ENCODE measurements around the gene DUSP8. TPM values are rescaled to one million over a fixed set of nuclear protein-coding genes. Genes with fewer than 3 reads are reported as not detected.

The DUSP8 gene
- total and polyA plus RNA-seq, 2 of the 8 experiments (the other 6 are each of a cell fraction or from before 2014, with no cell fraction given), result 2.8 to 3.6 TPM

DNA sequence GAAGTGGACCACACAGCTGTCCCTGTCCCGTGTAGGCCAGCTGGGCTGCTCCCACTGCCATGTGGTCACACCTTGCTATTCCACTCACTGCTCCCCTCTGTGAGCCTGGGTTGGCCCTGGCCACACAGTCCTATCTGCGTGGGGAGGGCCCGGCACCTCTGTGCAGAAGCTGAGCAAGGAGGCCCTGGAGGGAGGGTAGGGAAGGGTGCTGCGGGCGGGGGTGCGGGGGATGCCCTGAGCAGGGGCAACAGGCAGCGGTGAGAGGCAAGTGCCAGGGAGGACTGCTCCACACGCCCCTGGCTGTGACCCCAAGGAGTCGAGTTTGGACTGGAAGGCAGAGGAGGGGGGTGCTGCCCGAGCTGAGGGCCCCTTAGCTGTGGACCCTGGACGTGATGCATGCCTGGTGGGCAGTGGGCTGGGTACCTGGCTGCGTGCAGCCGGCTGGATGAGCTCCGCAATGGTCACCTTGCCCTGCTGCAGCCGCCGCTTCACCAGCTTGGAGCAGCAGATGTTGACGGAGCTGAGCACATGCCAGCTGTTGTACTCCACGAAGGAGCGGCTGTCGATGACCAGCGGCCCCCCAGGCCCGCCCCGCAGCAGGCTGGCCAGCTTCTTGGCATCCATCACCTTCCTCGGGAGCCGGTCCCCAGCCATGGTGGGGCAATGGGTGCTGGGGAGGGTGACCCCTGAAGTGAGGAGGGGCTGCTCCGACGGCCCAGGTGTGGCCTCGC lies 6.7 kb downstream of the DUSP8 start:
- Histone ChIP-seq H3K23me2 (ENCODE audit: low read depth, low read length) (no peaks in the 10 kb centered on the region), H3K4ac (replicated peaks; ENCODE audit: insufficient read length, low read depth, low read length) (no peak overlapping the region), H3K9ac (replicated peaks in 1 of 4; ENCODE audit: extremely low read depth in 1 of 4, low read depth in 3 of 4, low read length in 3 of 4) (no peak overlapping the region), H2AK5ac (ENCODE audit: low read depth, low read length) (peak overlapping the region; percentile 86; the same call in 1 of the 2 replicates), H3K14ac (ENCODE audit: insufficient read length) (no peak overlapping the region), H2BK20ac (ENCODE audit: low read length) (peak overlapping the region; percentile 72; the same call in 1 of the 2 replicates), H2BK15ac (ENCODE audit: low read length) (peak overlapping the region; percentile 100; the same call in 1 of the 2 replicates), H3K23ac (ENCODE audit: insufficient read length) (no peak overlapping the region), H3K4me3 (ENCODE audit: extremely low read depth in 1 of 4, insufficient read depth in 2 of 4, low read depth in 3 of 4, low read length in 4 of 4) (no peak overlapping the region), H2BK5ac (ENCODE audit: low read depth, low read length) (peak overlapping the region; percentile 49; the same call in 1 of the 2 replicates), H3K27me3 (replicated peaks in 1 of 4; ENCODE audit: control insufficient read depth in 3 of 4, extremely low read depth in 1 of 4, insufficient read depth in 3 of 4, low read length in 3 of 4) (peaks cover 0 to 12% (median 9%) of the 10 kb centered on the region in 4 experiments; a peak in 4 of 7 replicates), H3K4me1 (replicated peaks in 1 of 4; ENCODE audit: control insufficient read depth in 3 of 4, insufficient read depth in 4 of 4, low read length in 3 of 4) (peaks cover 0 to 45% (median 32%) of the 10 kb centered on the region in 4 experiments; a peak in 6 of 7 replicates), H4K91ac (replicated peaks; ENCODE audit: insufficient read length, low read length) (no peak overlapping the region), H3K18ac (ENCODE audit: extremely low read depth, low read length) (no peak overlapping the region), H3K9me3 (ENCODE audit: insufficient read depth in 2 of 2, low read depth in 1 of 2, low read length in 1 of 2) (no peaks in the 10 kb centered on the region), H2BK120ac (replicated peaks; ENCODE audit: low read depth, low read length) (no peak overlapping the region), H3K36me3 (ENCODE audit: control insufficient read depth in 2 of 4, insufficient read depth in 4 of 4, low read length in 3 of 4) (no peaks in the 10 kb centered on the region), H2BK12ac (ENCODE audit: low read depth, low read length) (peak overlapping the region; percentile 63; the same call in 1 of the 2 replicates), H3K4me2 (ENCODE audit: insufficient read depth in 1 of 2, low read depth in 2 of 2, low read length in 2 of 2) (no peak overlapping the region), H3K27ac (ENCODE audit: low read depth, low read length) (no peak overlapping the region), H3K56ac (replicated peaks; ENCODE audit: insufficient read length, low read depth, low read length) (no peak overlapping the region), H4K8ac (ENCODE audit: extremely low read depth, insufficient read depth, low read length) (no peak overlapping the region; the same call in 1 of the 2 replicates), H4K5ac (ENCODE audit: insufficient read length, low read depth, low read length) (no peak overlapping the region), H4K20me1 (replicated peaks in 1 of 2; ENCODE audit: control insufficient read depth in 1 of 2, insufficient read depth in 2 of 2, low read length in 2 of 2) (peaks cover 2 to 23% of the 10 kb centered on the region in 2 experiments), H3K79me2 (ENCODE audit: control insufficient read depth in 1 of 2, insufficient read depth in 2 of 2, low read length in 2 of 2) (no peaks in the 10 kb centered on the region), H3K79me1 (ENCODE audit: low read depth, low read length) (no peaks in the 10 kb centered on the region), H2AFZ (ENCODE audit: low read length) (no peak overlapping the region)
- TF ChIP-seq, protein P1, sequence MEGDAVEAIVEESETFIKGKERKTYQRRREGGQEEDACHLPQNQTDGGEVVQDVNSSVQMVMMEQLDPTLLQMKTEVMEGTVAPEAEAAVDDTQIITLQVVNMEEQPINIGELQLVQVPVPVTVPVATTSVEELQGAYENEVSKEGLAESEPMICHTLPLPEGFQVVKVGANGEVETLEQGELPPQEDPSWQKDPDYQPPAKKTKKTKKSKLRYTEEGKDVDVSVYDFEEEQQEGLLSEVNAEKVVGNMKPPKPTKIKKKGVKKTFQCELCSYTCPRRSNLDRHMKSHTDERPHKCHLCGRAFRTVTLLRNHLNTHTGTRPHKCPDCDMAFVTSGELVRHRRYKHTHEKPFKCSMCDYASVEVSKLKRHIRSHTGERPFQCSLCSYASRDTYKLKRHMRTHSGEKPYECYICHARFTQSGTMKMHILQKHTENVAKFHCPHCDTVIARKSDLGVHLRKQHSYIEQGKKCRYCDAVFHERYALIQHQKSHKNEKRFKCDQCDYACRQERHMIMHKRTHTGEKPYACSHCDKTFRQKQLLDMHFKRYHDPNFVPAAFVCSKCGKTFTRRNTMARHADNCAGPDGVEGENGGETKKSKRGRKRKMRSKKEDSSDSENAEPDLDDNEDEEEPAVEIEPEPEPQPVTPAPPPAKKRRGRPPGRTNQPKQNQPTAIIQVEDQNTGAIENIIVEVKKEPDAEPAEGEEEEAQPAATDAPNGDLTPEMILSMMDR (IDR thresholded peaks at IDR 0.05; ENCODE audit: control extremely low read depth in 1 of 3, insufficient read depth in 1 of 3, low read depth in 1 of 3, low read length in 3 of 3), result no peak
- TF ChIP-seq SP2 (IDR thresholded peaks at IDR 0.05; ENCODE audit: low read length), result no peak
- TF ChIP-seq SP1 (IDR thresholded peaks at IDR 0.05; ENCODE audit: low read depth, low read length), result no peak
- CTCF ChIA-PET (ENCODE audit: partially characterized antibody), result interaction anchor here (0.6 to 9.1 kb wide), 9 partner anchors 9 to 474 kb away, joined by 3 to 100 read pairs (median 5); no protein-coding TSS in a partner anchor
- no peak for FAIRE-seq
- no peak for DNase-seq (ENCODE audit: low read depth in 1 of 2, low spot score in 2 of 2)
- POLR2A ChIA-PET (ENCODE audit: partially characterized antibody), result interaction anchor here (0.7 to 6.9 kb wide), 6 partner anchors 8 to 31 kb away, joined by 3 to 58 read pairs (median 7); no protein-coding TSS in a partner anchor
- 89% methylated on average over 20 of the region's 28 CpGs; no CpG with 5 or more reads in 1 of the 2 experiments for WGBS, 2 experiments (ENCODE audit: extremely low coverage in 1 of 2, insufficient coverage in 1 of 2, insufficient read length in 1 of 2, insufficient replicate concordance in 2 of 2, low coverage in 1 of 2, low lambda C conversion rate in 2 of 2, missing lambda C conversion rate in 1 of 2)
